ENCODE measurements around the gene ZNF345.

DNA sequence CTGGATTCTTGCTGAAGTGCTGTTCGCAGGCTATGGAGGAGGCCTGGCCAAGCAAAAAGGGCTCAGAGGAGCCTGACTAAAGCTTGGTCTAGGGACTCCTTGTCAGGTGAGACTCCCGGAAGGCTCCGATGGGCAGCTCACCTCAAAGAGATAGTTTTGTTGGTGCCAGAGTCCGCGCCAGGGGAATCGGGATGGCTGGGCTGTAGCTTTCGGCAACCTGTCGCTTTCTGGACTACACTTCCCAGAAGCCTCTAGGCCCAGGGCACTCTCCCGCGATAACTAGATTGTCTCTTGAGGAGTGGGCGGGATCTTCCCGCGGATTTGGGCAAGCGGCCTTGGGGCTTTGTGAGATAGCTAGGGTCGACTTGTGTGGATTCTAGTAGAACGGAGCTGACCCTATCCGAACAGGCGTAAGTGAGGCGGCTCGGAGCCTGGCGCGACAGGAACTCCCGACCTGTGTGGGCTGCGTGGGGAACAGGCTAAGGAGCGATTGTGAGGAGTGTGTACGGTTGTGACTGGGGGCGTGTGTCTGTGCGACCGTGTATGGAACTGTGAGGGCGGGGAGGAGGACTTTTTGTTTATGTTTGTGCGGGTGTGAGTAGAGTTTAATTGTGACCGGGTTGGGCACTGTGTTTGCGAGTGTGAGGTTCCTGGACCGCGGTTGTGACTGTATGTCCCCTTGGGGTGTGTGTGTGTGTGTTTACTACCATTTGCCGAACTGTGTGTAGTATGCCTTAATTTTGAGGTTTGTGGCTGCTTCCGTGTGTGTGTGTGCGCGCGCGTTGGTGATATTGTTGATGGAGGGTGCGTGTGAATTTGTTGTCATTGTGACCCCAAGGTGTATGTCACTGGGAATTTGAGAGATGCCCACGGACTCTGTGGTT is at the start of gene ZNF345:
- TF ChIP-seq CTCF (IDR thresholded peaks at IDR 0.05) (no peak), PRRX2 (CRISPR knock-in tag; IDR thresholded peaks at IDR 0.05) (no peak), USF2 (CRISPR knock-in tag; IDR thresholded peaks at IDR 0.05) (no peak), ZNF121 (CRISPR knock-in tag; IDR thresholded peaks at IDR 0.05) (no peak)
- TF ChIP-seq, protein P1, sequence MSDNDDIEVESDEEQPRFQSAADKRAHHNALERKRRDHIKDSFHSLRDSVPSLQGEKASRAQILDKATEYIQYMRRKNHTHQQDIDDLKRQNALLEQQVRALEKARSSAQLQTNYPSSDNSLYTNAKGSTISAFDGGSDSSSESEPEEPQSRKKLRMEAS (CRISPR knock-in tag; IDR thresholded peaks at IDR 0.05) = no peak

All from WTC11 (cell line).